Tibial nerve (tissue), 4 donors: Measurements from ENCODE around the gene MLXIP.
"Not testable (repeated sequence)": the region's sequence is repeated elsewhere in the genome, so short reads cannot be mapped to it uniquely, and the experiment has no call there.

Experiments
- CTCF ChIP-seq, 5 experiments: fragments of 200-600 bp in 3 of 5; fragments of 450-650 bp in 2 of 5; sonication (generic) in 3 of 5; IDR thresholded peaks; one replicate each; pipeline ENCODE4 v1.5.1; 2016 to 2019; ENCODE audit warnings: antibody characterized with exemption in 5 of 5, mild to moderate bottlenecking in 3 of 5, moderate library complexity in 2 of 5
- EP300 ChIP-seq, 2 donors: sonication (generic); formaldehyde crosslinking; IDR thresholded peaks; one replicate each; pipeline ENCODE4 v1.6.1; 2017; ENCODE audit warnings: antibody characterized with exemption in 2 of 2, mild to moderate bottlenecking in 1 of 2
- POLR2A ChIP-seq, 2 donors: fragments of 450-650 bp; IDR thresholded peaks; one replicate each; pipeline ENCODE4 v1.6.1; 2017; ENCODE audit warnings: antibody characterized with exemption in 2 of 2, mild to moderate bottlenecking in 2 of 2, moderate library complexity in 2 of 2

GRCh38 chr12:122176473-122176872 lies 97.9 kb downstream of the MLXIP start:
- TF ChIP-seq EP300, CTCF, POLR2A (IDR thresholded peaks at IDR 0.05): not testable (repeated sequence)
